Measurements from ENCODE around the gene CDH19.
A peak's percentile ranks its signal among the peaks of the same experiment; 100 is the strongest.
"Not testable (repeated sequence)": the region's sequence is repeated elsewhere in the genome, so short reads cannot be mapped to it uniquely, and the experiment has no call there.

The CDH19 gene

DNA sequence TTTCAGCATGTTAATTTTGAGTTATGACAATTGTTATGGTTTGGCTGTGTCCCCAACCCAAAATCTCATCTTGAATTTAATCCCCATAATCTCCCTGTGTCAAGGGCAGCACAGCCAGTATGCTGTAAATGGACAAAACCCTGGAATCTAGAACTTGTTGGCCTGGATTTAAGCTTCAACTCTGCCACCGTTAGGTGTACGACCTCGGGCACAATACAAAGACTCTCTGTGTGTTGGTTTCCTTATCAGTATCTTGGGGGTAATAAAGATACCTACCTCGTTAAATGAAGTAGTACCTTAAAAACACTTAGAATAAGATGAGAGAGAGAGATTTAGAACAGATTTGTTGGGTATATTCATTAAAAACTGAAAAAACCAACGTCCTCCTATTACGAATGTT lies 106.5 kb downstream of the CDH19 start:
- H3K9ac ChIP-seq (ENCODE audit: low read length), result no peak overlapping the region
- H3K27me3 ChIP-seq (ENCODE audit: low read length), result no peaks in the 10 kb centered on the region
- H3K36me3 ChIP-seq (ENCODE audit: low read length), result no peaks in the 10 kb centered on the region
- H3K4me2 ChIP-seq (ENCODE audit: low read depth, low read length, poor library complexity, severe bottlenecking), result no peak overlapping the region
- no peak overlapping the region for H3K27ac ChIP-seq (ENCODE audit: low read depth, low read length)
- no peak overlapping the region for H3K4me3 ChIP-seq (ENCODE audit: insufficient read depth, low read length, poor library complexity, severe bottlenecking)
- no peak for TF ChIP-seq EZH2phosphoT487 (conservative IDR thresholded peaks at IDR 0.05; ENCODE audit: low read length)
- TF ChIP-seq, protein P1, sequence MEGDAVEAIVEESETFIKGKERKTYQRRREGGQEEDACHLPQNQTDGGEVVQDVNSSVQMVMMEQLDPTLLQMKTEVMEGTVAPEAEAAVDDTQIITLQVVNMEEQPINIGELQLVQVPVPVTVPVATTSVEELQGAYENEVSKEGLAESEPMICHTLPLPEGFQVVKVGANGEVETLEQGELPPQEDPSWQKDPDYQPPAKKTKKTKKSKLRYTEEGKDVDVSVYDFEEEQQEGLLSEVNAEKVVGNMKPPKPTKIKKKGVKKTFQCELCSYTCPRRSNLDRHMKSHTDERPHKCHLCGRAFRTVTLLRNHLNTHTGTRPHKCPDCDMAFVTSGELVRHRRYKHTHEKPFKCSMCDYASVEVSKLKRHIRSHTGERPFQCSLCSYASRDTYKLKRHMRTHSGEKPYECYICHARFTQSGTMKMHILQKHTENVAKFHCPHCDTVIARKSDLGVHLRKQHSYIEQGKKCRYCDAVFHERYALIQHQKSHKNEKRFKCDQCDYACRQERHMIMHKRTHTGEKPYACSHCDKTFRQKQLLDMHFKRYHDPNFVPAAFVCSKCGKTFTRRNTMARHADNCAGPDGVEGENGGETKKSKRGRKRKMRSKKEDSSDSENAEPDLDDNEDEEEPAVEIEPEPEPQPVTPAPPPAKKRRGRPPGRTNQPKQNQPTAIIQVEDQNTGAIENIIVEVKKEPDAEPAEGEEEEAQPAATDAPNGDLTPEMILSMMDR (IDR thresholded peaks at IDR 0.05; ENCODE audit: insufficient read depth, low read length, poor library complexity, severe bottlenecking), result no peak
- no peaks in the 10 kb centered on the region for H3K9me2 ChIP-seq (replicated peaks; ENCODE audit: insufficient read depth, low read length)
- H3K79me2 ChIP-seq (ENCODE audit: insufficient read depth, low read length), result no peaks in the 10 kb centered on the region
- H3K9me3 ChIP-seq (ENCODE audit: insufficient read depth, low read length), result no peaks in the 10 kb centered on the region
- H4K20me1 ChIP-seq (ENCODE audit: low read depth, low read length), result no peaks in the 10 kb centered on the region
- no peak overlapping the region for H2AFZ ChIP-seq (ENCODE audit: low read depth, low read length, severe bottlenecking)
- H3F3A ChIP-seq (ENCODE audit: insufficient read depth), result no peaks in the 10 kb centered on the region

DNA sequence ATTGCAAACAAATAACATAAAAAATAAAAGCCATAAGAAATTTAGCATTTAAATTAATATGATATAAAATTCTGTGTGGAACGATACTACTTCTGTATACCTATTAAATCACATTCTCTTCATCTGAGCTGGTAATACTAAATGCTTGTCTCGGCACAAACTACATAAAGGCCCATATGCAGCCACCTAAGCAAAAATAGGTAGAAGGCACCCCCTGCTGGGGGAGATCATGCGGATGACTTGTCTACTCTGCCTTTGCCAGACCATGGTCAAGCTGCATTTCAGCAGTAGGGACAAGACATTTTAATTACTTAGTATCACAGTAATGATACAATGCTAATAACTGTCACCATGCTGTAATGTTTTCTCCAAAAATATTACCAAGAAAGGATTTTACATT lies 108.0 kb downstream of the CDH19 start:
- Histone ChIP-seq H3K79me2 (ENCODE audit: insufficient read depth, low read length) (no peaks in the 10 kb centered on the region), H2AFZ (ENCODE audit: low read depth, low read length, severe bottlenecking) (no peak overlapping the region), H3K4me3 (ENCODE audit: insufficient read depth, low read length, poor library complexity, severe bottlenecking) (no peak overlapping the region), H3K4me2 (ENCODE audit: low read depth, low read length, poor library complexity, severe bottlenecking) (no peak overlapping the region), H3K36me3 (ENCODE audit: low read length) (no peaks in the 10 kb centered on the region), H3K27ac (ENCODE audit: low read depth, low read length) (no peak overlapping the region), H3F3A (ENCODE audit: insufficient read depth) (no peaks in the 10 kb centered on the region), H3K9me3 (ENCODE audit: insufficient read depth, low read length) (no peaks in the 10 kb centered on the region), H3K9ac (ENCODE audit: low read length) (no peak overlapping the region), H3K27me3 (ENCODE audit: low read length) (no peaks in the 10 kb centered on the region), H3K9me2 (replicated peaks; ENCODE audit: insufficient read depth, low read length) (no peaks in the 10 kb centered on the region), H4K20me1 (ENCODE audit: low read depth, low read length) (no peaks in the 10 kb centered on the region)
- TF ChIP-seq EZH2phosphoT487 (conservative IDR thresholded peaks at IDR 0.05; ENCODE audit: low read length), result no peak
- TF ChIP-seq, protein P1 (IDR thresholded peaks at IDR 0.05; ENCODE audit: insufficient read depth, low read length, poor library complexity, severe bottlenecking), result peak; percentile 32

DNA sequence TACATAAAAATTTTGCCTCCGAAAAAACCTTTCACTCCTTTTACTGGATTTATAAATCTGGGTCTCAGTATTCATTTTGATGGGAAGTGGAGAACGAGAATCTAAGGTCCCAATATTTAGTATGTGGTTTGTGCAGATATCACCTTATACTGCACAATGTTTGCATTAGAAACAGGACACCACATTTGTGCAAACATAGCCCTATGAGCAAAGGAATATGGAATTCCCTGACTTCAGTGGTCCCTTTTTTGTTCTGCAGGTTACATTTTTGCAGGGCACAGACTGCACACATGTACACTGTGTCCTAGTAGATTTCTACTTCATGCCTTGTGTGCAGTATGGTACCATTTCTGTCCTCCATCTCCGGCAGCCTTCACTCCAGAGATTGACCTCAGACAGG lies 130.0 kb downstream of the CDH19 start:
- Histone ChIP-seq H3K4me2 (ENCODE audit: low read depth, low read length, poor library complexity, severe bottlenecking) (no peak overlapping the region), H3K79me2 (ENCODE audit: insufficient read depth, low read length) (no peaks in the 10 kb centered on the region), H3K9ac (ENCODE audit: low read length) (no peak overlapping the region), H3K36me3 (ENCODE audit: low read length) (no peaks in the 10 kb centered on the region), H3K27ac (ENCODE audit: low read depth, low read length) (no peak overlapping the region), H3K4me3 (ENCODE audit: insufficient read depth, low read length, poor library complexity, severe bottlenecking) (no peak overlapping the region), H4K20me1 (ENCODE audit: low read depth, low read length) (no peaks in the 10 kb centered on the region), H3K9me3 (ENCODE audit: insufficient read depth, low read length) (no peaks in the 10 kb centered on the region), H3K27me3 (ENCODE audit: low read length) (no peaks in the 10 kb centered on the region), H2AFZ (ENCODE audit: low read depth, low read length, severe bottlenecking) (no peak overlapping the region), H3K9me2 (replicated peaks; ENCODE audit: insufficient read depth, low read length) (no peaks in the 10 kb centered on the region), H3F3A (ENCODE audit: insufficient read depth) (no peaks in the 10 kb centered on the region)
- TF ChIP-seq, protein P1 (IDR thresholded peaks at IDR 0.05; ENCODE audit: insufficient read depth, low read length, poor library complexity, severe bottlenecking), result no peak
- TF ChIP-seq EZH2phosphoT487 (conservative IDR thresholded peaks at IDR 0.05; ENCODE audit: low read length), result no peak

DNA sequence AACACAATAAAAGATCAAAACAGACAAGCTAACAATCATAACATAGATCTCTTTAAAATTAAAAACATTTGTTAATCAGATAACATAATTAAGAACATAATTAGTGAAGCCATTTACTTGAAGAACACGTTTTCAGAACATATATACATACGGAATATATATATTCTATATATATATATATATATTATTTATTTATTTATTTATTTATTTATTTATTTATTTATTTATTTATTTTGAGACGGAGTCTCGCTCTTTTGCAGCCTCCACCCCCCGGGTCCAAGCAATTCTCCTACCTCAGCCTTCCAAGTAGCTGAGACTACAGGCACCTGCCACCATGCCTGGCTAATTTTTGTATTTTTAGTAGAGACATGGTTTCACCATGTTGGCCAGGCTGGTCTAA lies 137.7 kb downstream of the CDH19 start:
- H3K27me3 ChIP-seq (ENCODE audit: low read length); H3K4me2 ChIP-seq (ENCODE audit: low read depth, low read length, poor library complexity, severe bottlenecking); H3K9me3 ChIP-seq (ENCODE audit: insufficient read depth, low read length); H3K27ac ChIP-seq (ENCODE audit: low read depth, low read length); H3K36me3 ChIP-seq (ENCODE audit: low read length); H3F3A ChIP-seq (ENCODE audit: insufficient read depth); H3K9ac ChIP-seq (ENCODE audit: low read length); H3K9me2 ChIP-seq (replicated peaks; ENCODE audit: insufficient read depth, low read length); H3K4me3 ChIP-seq (ENCODE audit: insufficient read depth, low read length, poor library complexity, severe bottlenecking); H3K79me2 ChIP-seq (ENCODE audit: insufficient read depth, low read length); H2AFZ ChIP-seq (ENCODE audit: low read depth, low read length, severe bottlenecking); H4K20me1 ChIP-seq (ENCODE audit: low read depth, low read length): not testable (repeated sequence)

Measured in SU-DHL-6 (cell line).